Measurements from ENCODE around the gene LGALS4. TPM values are rescaled to one million over a fixed set of nuclear protein-coding genes. Genes with fewer than 3 reads are reported as not detected.

Gene LGALS4
- total RNA-seq, 1 donor from 2014 or later: 0.32 TPM

GRCh38 chr19:38796154-38796553 is 16.6 kb downstream of the LGALS4 start:
- H3K79me2 ChIP-seq (ENCODE audit: insufficient read depth, low read length): no peaks in the 10 kb centered on the region
- peaks cover 5% of the 10 kb centered on the region for H3K27me3 ChIP-seq (ENCODE audit: insufficient read depth, low read length)
- H3K4me2 ChIP-seq (ENCODE audit: low read length): no peak overlapping the region
- no peaks in the 10 kb centered on the region for H3K36me3 Mint-ChIP-seq (ENCODE audit: low read depth, unreplicated experiment)
- H3K27me3 Mint-ChIP-seq (ENCODE audit: low read depth, unreplicated experiment): no peaks in the 10 kb centered on the region
- no peak overlapping the region for H3K27ac ChIP-seq (ENCODE audit: low read depth, low read length)
- peaks cover 2% of the 10 kb centered on the region for H3K9me3 Mint-ChIP-seq (ENCODE audit: unreplicated experiment)
- no peaks in the 10 kb centered on the region for H3K9me3 ChIP-seq (ENCODE audit: insufficient read depth, low read depth, low read length)
- DNase-seq (ENCODE audit: low read depth): no peak
- TF ChIP-seq, protein P1, sequence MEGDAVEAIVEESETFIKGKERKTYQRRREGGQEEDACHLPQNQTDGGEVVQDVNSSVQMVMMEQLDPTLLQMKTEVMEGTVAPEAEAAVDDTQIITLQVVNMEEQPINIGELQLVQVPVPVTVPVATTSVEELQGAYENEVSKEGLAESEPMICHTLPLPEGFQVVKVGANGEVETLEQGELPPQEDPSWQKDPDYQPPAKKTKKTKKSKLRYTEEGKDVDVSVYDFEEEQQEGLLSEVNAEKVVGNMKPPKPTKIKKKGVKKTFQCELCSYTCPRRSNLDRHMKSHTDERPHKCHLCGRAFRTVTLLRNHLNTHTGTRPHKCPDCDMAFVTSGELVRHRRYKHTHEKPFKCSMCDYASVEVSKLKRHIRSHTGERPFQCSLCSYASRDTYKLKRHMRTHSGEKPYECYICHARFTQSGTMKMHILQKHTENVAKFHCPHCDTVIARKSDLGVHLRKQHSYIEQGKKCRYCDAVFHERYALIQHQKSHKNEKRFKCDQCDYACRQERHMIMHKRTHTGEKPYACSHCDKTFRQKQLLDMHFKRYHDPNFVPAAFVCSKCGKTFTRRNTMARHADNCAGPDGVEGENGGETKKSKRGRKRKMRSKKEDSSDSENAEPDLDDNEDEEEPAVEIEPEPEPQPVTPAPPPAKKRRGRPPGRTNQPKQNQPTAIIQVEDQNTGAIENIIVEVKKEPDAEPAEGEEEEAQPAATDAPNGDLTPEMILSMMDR (IDR thresholded peaks at IDR 0.05; ENCODE audit: insufficient read depth, low read depth, low read length): no peak
- no peak for TF ChIP-seq EZH2 (IDR thresholded peaks at IDR 0.05; ENCODE audit: insufficient read depth, low read length)
- no peak overlapping the region for H2AFZ ChIP-seq (ENCODE audit: low read depth, low read length)
- peaks cover 5% of the 10 kb centered on the region for H3K4me1 ChIP-seq (ENCODE audit: insufficient read depth, low read length)
- H3K27ac Mint-ChIP-seq (ENCODE audit: unreplicated experiment): no peak overlapping the region
- no peak for FAIRE-seq
- no peak overlapping the region for H3K4me3 Mint-ChIP-seq (ENCODE audit: unreplicated experiment)
- no peaks in the 10 kb centered on the region for H4K20me1 ChIP-seq (ENCODE audit: insufficient read depth, low read length)
- H3K36me3 ChIP-seq (ENCODE audit: insufficient read depth, low read length): no peaks in the 10 kb centered on the region
- peaks cover 5% of the 10 kb centered on the region for H3K4me1 Mint-ChIP-seq (ENCODE audit: low read depth, unreplicated experiment)
- H3K9ac ChIP-seq (ENCODE audit: low read length): no peak overlapping the region
- H3K4me3 ChIP-seq (ENCODE audit: insufficient read depth, low read depth, low read length): no peak overlapping the region

- H3K36me3 ChIP-seq (ENCODE audit: insufficient read depth, low read length): no peaks in the 10 kb centered on the region
- H3K4me3 ChIP-seq (ENCODE audit: insufficient read depth, low read depth, low read length): no peak overlapping the region
- H3K79me2 ChIP-seq (ENCODE audit: insufficient read depth, low read length): no peaks in the 10 kb centered on the region
- no peaks in the 10 kb centered on the region for H3K9me3 ChIP-seq (ENCODE audit: insufficient read depth, low read depth, low read length)
- no peak for FAIRE-seq
- H3K27ac ChIP-seq (ENCODE audit: low read depth, low read length): no peak overlapping the region
- no peaks in the 10 kb centered on the region for H3K36me3 Mint-ChIP-seq (ENCODE audit: low read depth, unreplicated experiment)
- peaks cover 5% of the 10 kb centered on the region for H3K4me1 ChIP-seq (ENCODE audit: insufficient read depth, low read length)
- no peak overlapping the region for H3K27ac Mint-ChIP-seq (ENCODE audit: unreplicated experiment)
- no peaks in the 10 kb centered on the region for H4K20me1 ChIP-seq (ENCODE audit: insufficient read depth, low read length)
- peaks cover under 1% of the 10 kb centered on the region for H3K27me3 ChIP-seq (ENCODE audit: insufficient read depth, low read length)
- H2AFZ ChIP-seq (ENCODE audit: low read depth, low read length): no peak overlapping the region
- no peak overlapping the region for H3K4me3 Mint-ChIP-seq (ENCODE audit: unreplicated experiment)
- peaks cover 2% of the 10 kb centered on the region for H3K9me3 Mint-ChIP-seq (ENCODE audit: unreplicated experiment)
- H3K4me1 Mint-ChIP-seq (ENCODE audit: low read depth, unreplicated experiment): peaks cover 5% of the 10 kb centered on the region
- H3K27me3 Mint-ChIP-seq (ENCODE audit: low read depth, unreplicated experiment): no peaks in the 10 kb centered on the region
- H3K9ac ChIP-seq (ENCODE audit: low read length): no peak overlapping the region
- DNase-seq (ENCODE audit: low read depth): no peak
- H3K4me2 ChIP-seq (ENCODE audit: low read length): no peak overlapping the region
- TF ChIP-seq EZH2 (IDR thresholded peaks at IDR 0.05; ENCODE audit: insufficient read depth, low read length): no peak
- TF ChIP-seq, protein P1 (IDR thresholded peaks at IDR 0.05; ENCODE audit: insufficient read depth, low read depth, low read length): no peak
Observed at GRCh38 chr19:38795549-38795948, 17.2 kb downstream of the LGALS4 start.

- Histone ChIP-seq H3K27ac (ENCODE audit: low read depth, low read length) (no peak overlapping the region), H2AFZ (ENCODE audit: low read depth, low read length) (no peak overlapping the region), H3K9ac (ENCODE audit: low read length) (no peak overlapping the region), H4K20me1 (ENCODE audit: insufficient read depth, low read length) (no peaks in the 10 kb centered on the region), H3K79me2 (ENCODE audit: insufficient read depth, low read length) (no peaks in the 10 kb centered on the region), H3K4me1 (ENCODE audit: insufficient read depth, low read length) (peaks cover 5% of the 10 kb centered on the region), H3K36me3 (ENCODE audit: insufficient read depth, low read length) (no peaks in the 10 kb centered on the region), H3K4me3 (ENCODE audit: insufficient read depth, low read depth, low read length) (no peak overlapping the region), H3K9me3 (ENCODE audit: insufficient read depth, low read depth, low read length) (no peaks in the 10 kb centered on the region), H3K4me2 (ENCODE audit: low read length) (no peak overlapping the region), H3K27me3 (ENCODE audit: insufficient read depth, low read length) (no peaks in the 10 kb centered on the region)
- FAIRE-seq (no peak), DNase-seq (ENCODE audit: low read depth) (no peak)
- TF ChIP-seq, protein P1 (IDR thresholded peaks at IDR 0.05; ENCODE audit: insufficient read depth, low read depth, low read length): no peak
- TF ChIP-seq EZH2 (IDR thresholded peaks at IDR 0.05; ENCODE audit: insufficient read depth, low read length): no peak
- H3K36me3 Mint-ChIP-seq (ENCODE audit: low read depth, unreplicated experiment): no peaks in the 10 kb centered on the region
- H3K4me3 Mint-ChIP-seq (ENCODE audit: unreplicated experiment): no peak overlapping the region
- no peaks in the 10 kb centered on the region for H3K9me3 Mint-ChIP-seq (ENCODE audit: unreplicated experiment)
- H3K27me3 Mint-ChIP-seq (ENCODE audit: low read depth, unreplicated experiment): peaks cover under 1% of the 10 kb centered on the region
- H3K4me1 Mint-ChIP-seq (ENCODE audit: low read depth, unreplicated experiment): peaks cover 5% of the 10 kb centered on the region
- H3K27ac Mint-ChIP-seq (ENCODE audit: unreplicated experiment): no peak overlapping the region
Observed at GRCh38 chr19:38793671-38794070, 19.1 kb downstream of the LGALS4 start.
